PC-9 (cell line): ENCODE data around the gene IGSF21.

Experiments
- CTCF ChIP-seq: fragments of 200-600 bp; sonication (generic); conservative IDR thresholded peaks from 2 replicates; pipeline ENCODE4 v1.6.1; 2017; ENCODE audit warnings: mixed run types, antibody characterized with exemption, mild to moderate bottlenecking, moderate library complexity
- EZH2 ChIP-seq: fragments of 200-600 bp; sonication (generic); IDR thresholded peaks from 2 replicates; pipeline ENCODE4 v1.8.0; 2017; ENCODE audit warnings: antibody characterized with exemption, low read depth

DNA sequence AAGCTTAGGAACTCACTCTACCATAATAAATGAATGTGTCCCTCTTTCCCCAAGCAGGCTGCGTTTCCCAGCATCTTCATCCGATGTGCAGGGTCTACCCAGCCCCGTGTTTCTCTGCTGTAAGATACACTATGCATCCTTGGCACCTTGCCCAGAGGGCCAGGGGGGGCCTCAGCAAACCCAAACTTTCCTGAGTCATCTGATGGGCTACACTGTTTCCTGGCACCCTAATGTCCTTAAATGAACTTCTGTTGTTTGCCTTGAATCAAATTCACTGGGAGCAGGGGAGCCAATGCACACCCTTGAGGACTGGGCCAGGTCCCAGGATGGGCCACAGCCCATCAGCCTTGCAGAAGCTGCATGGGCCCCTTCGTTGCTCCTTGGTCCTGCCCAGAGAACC lies 145.5 kb downstream of the IGSF21 start:
- no peak for TF ChIP-seq EZH2
- TF ChIP-seq CTCF = no peak
